Activated CD4-positive, alpha-beta memory T cell treated with anti-CD3 and anti-CD28 coated beads for 36 hours (primary cell): ENCODE data around the gene FRMPD2. TPM values are rescaled to one million over a fixed set of nuclear protein-coding genes. Genes with fewer than 3 reads are reported as not detected.
"Not testable (repeated sequence)": the region's sequence is repeated elsewhere in the genome, so short reads cannot be mapped to it uniquely, and the experiment has no call there.

Experiments
- CTCF ChIA-PET: fragments of 350-600 bp; sonication (Branson Sonifier 250); formaldehyde crosslinking; loops from one replicate; lab custom pipeline; 2021; ENCODE audit warnings: antibody characterized with exemption, inconsistent platforms; lab: Charles Lee
- POLR2A ChIA-PET: fragments of 350-600 bp; sonication (Branson Sonifier 250); formaldehyde crosslinking; loops from one replicate; lab custom pipeline; 2021; ENCODE audit warnings: antibody characterized with exemption; lab: Charles Lee
- DNase-seq: peaks from one replicate; pipeline ENCODE4 v3.0.0-alpha.2; 2020
- H3K27ac Mint-ChIP-seq: one replicate; pipeline ENCODE4 v1.8.0; 2021; ENCODE audit warnings: mixed read lengths
- H3K27me3 Mint-ChIP-seq: one replicate; pipeline ENCODE4 v1.8.0; 2021; ENCODE audit warnings: mixed read lengths
- H3K36me3 Mint-ChIP-seq: one replicate; pipeline ENCODE4 v1.8.0; 2021; ENCODE audit warnings: mixed read lengths
- H3K4me1 Mint-ChIP-seq: one replicate; pipeline ENCODE4 v1.8.0; 2021; ENCODE audit warnings: low read depth, mixed read lengths
- H3K4me3 Mint-ChIP-seq: one replicate; pipeline ENCODE4 v1.8.0; 2021; ENCODE audit warnings: mild to moderate bottlenecking, mixed read lengths
- H3K9me3 Mint-ChIP-seq: one replicate; pipeline ENCODE4 v1.8.0; 2021; ENCODE audit warnings: mixed read lengths
- intact Hi-C: fragments of 100-400 bp; cut with micrococcal nuclease; formaldehyde crosslinking; loops from one replicate; pipeline ENCODE4 v1.15.1; 2023
- total RNA-seq, 2 experiments: library from RNA; stranded (reverse); gene quantifications; one replicate each; pipeline ENCODE4 v1.2.3, GENCODE V29; 2021

FRMPD2 gene
- total RNA-seq, 2 experiments from 2014 or later: not detected

- no peak overlapping the region for H3K4me3 Mint-ChIP-seq
- no peaks in the 10 kb centered on the region for H3K36me3 Mint-ChIP-seq
- DNase-seq: no peak
- ChIA-PET POLR2A (no interaction called here), CTCF (no interaction called here)
- H3K27me3 Mint-ChIP-seq: peaks cover 5% of the 10 kb centered on the region
- H3K4me1 Mint-ChIP-seq: no peaks in the 10 kb centered on the region
- no peak overlapping the region for H3K27ac Mint-ChIP-seq
- intact Hi-C loops: no loop called here
- no peaks in the 10 kb centered on the region for H3K9me3 Mint-ChIP-seq
These were observed 67.8 kb downstream of the FRMPD2 start for GRCh38 chr10:48206482-48207250.

- POLR2A ChIA-PET: no interaction called here
These were observed 68.6 kb downstream of the FRMPD2 start for GRCh38 chr10:48205918-48206317.

GRCh38 chr10:48199580-48200377, 74.7 kb downstream of the FRMPD2 start:
- Mint-ChIP-seq H3K27me3 (peaks cover 5% of the 10 kb centered on the region), H3K4me3 (no peak overlapping the region), H3K9me3 (peaks cover 3% of the 10 kb centered on the region), H3K27ac (no peak overlapping the region), H3K36me3 (no peaks in the 10 kb centered on the region), H3K4me1 (no peaks in the 10 kb centered on the region)
- DNase-seq: no peak
- CTCF ChIA-PET: interaction anchor here (1.0 to 1.2 kb wide), 2 partner anchors 10 to 16 kb away, joined by 3 to 5 read pairs; no protein-coding TSS in a partner anchor
- POLR2A ChIA-PET: no interaction called here
- intact Hi-C loops: no loop called here

More at GRCh38 chr10:48205918-48206317, 68.6 kb downstream of the FRMPD2 start:
- intact Hi-C loops: no loop called here
- no peak overlapping the region for H3K27ac Mint-ChIP-seq
- DNase-seq: no peak
- H3K36me3 Mint-ChIP-seq: no peaks in the 10 kb centered on the region
- H3K4me1 Mint-ChIP-seq: no peaks in the 10 kb centered on the region
- CTCF ChIA-PET: interaction anchor here (1.0 kb wide), 1 partner anchor 10 kb away, joined by 5 read pairs; no protein-coding TSS in a partner anchor
- no peaks in the 10 kb centered on the region for H3K9me3 Mint-ChIP-seq
- no peak overlapping the region for H3K4me3 Mint-ChIP-seq
- H3K27me3 Mint-ChIP-seq: peaks cover 5% of the 10 kb centered on the region

- no peak for DNase-seq
- H3K9me3 Mint-ChIP-seq: peaks cover 3% of the 10 kb centered on the region
- peaks cover 5% of the 10 kb centered on the region for H3K27me3 Mint-ChIP-seq
- ChIA-PET CTCF (interaction anchor here (1.3 kb wide), 1 partner anchor 12 kb away, joined by 3 read pairs; no protein-coding TSS in a partner anchor), POLR2A (no interaction called here)
- H3K27ac Mint-ChIP-seq: no peak overlapping the region
- no peaks in the 10 kb centered on the region for H3K4me1 Mint-ChIP-seq
- no peak overlapping the region for H3K4me3 Mint-ChIP-seq
- H3K36me3 Mint-ChIP-seq: no peaks in the 10 kb centered on the region
- intact Hi-C loops: no loop called here
These were observed 77.1 kb downstream of the FRMPD2 start for GRCh38 chr10:48197236-48197899.

- no peak for DNase-seq
- Mint-ChIP-seq H3K36me3 (no peaks in the 10 kb centered on the region), H3K4me1 (no peaks in the 10 kb centered on the region), H3K9me3 (peaks cover 3% of the 10 kb centered on the region), H3K27ac (no peak overlapping the region), H3K27me3 (peaks cover 2% of the 10 kb centered on the region), H3K4me3 (no peak overlapping the region)
- intact Hi-C loops: no loop called here
- ChIA-PET POLR2A (no interaction called here), CTCF (no interaction called here)
These were observed 78.7 kb downstream of the FRMPD2 start for GRCh38 chr10:48195803-48196202.

- H3K4me1 Mint-ChIP-seq: no peaks in the 10 kb centered on the region
- H3K27ac Mint-ChIP-seq: no peak overlapping the region
- intact Hi-C loops: no loop called here
- peaks cover 2% of the 10 kb centered on the region for H3K27me3 Mint-ChIP-seq
- CTCF ChIA-PET: interaction anchor here (1.0 kb wide), 1 partner anchor 9 kb away, joined by 3 read pairs; no protein-coding TSS in a partner anchor
- peaks cover 3% of the 10 kb centered on the region for H3K9me3 Mint-ChIP-seq
- no peaks in the 10 kb centered on the region for H3K36me3 Mint-ChIP-seq
- H3K4me3 Mint-ChIP-seq: no peak overlapping the region
- DNase-seq: no peak
- POLR2A ChIA-PET: no interaction called here
These were observed 79.7 kb downstream of the FRMPD2 start for GRCh38 chr10:48194830-48195229.

- ChIA-PET POLR2A (no interaction called here), CTCF (no interaction called here)
- DNase-seq: no peak
- intact Hi-C loops: no loop called here
- H3K27me3 Mint-ChIP-seq: peaks cover 2% of the 10 kb centered on the region
- no peaks in the 10 kb centered on the region for H3K4me1 Mint-ChIP-seq
- no peak overlapping the region for H3K27ac Mint-ChIP-seq
- no peaks in the 10 kb centered on the region for H3K9me3 Mint-ChIP-seq
- no peaks in the 10 kb centered on the region for H3K36me3 Mint-ChIP-seq
- H3K4me3 Mint-ChIP-seq: no peak overlapping the region
These were observed 80.9 kb downstream of the FRMPD2 start for GRCh38 chr10:48193556-48193955.

GRCh38 chr10:48192881-48193450, 81.5 kb downstream of the FRMPD2 start:
- CTCF ChIA-PET: no interaction called here
- Mint-ChIP-seq H3K4me3 (no peak overlapping the region), H3K27ac (no peak overlapping the region), H3K36me3 (no peaks in the 10 kb centered on the region), H3K9me3 (no peaks in the 10 kb centered on the region), H3K27me3 (peaks cover 2% of the 10 kb centered on the region), H3K4me1 (no peaks in the 10 kb centered on the region)
- no peak for DNase-seq
- intact Hi-C loops: no loop called here
- POLR2A ChIA-PET: no interaction called here

- DNase-seq: no peak
- Mint-ChIP-seq H3K4me3 (no peak overlapping the region), H3K4me1 (no peaks in the 10 kb centered on the region), H3K36me3 (no peaks in the 10 kb centered on the region), H3K27me3 (peaks cover 2% of the 10 kb centered on the region), H3K9me3 (no peaks in the 10 kb centered on the region), H3K27ac (no peak overlapping the region)
- intact Hi-C loops: no loop called here
- POLR2A ChIA-PET: no interaction called here
- CTCF ChIA-PET: no interaction called here
These were observed 86.6 kb downstream of the FRMPD2 start for GRCh38 chr10:48187713-48188485.

GRCh38 chr10:48187126-48187525, 87.4 kb downstream of the FRMPD2 start:
- no peak overlapping the region for H3K4me3 Mint-ChIP-seq
- no peak overlapping the region for H3K27ac Mint-ChIP-seq
- DNase-seq: no peak
- intact Hi-C loops: no loop called here
- H3K9me3 Mint-ChIP-seq: no peaks in the 10 kb centered on the region
- CTCF ChIA-PET: no interaction called here
- POLR2A ChIA-PET: no interaction called here
- no peaks in the 10 kb centered on the region for H3K4me1 Mint-ChIP-seq
- H3K36me3 Mint-ChIP-seq: no peaks in the 10 kb centered on the region
- peaks cover 7% of the 10 kb centered on the region for H3K27me3 Mint-ChIP-seq

GRCh38 chr10:48186264-48186804, 88.2 kb downstream of the FRMPD2 start:
- CTCF ChIA-PET: interaction anchor here (1.1 kb wide), 1 partner anchor 8 kb away, joined by 3 read pairs; no protein-coding TSS in a partner anchor
- DNase-seq, H3K9me3 Mint-ChIP-seq, H3K27ac Mint-ChIP-seq, H3K4me1 Mint-ChIP-seq, H3K4me3 Mint-ChIP-seq, intact Hi-C loops, H3K36me3 Mint-ChIP-seq, POLR2A ChIA-PET, H3K27me3 Mint-ChIP-seq: not testable (repeated sequence)
